ENCODE data around the gene LRP11. TPM values are rescaled to one million over a fixed set of nuclear protein-coding genes. Genes with fewer than 3 reads are reported as not detected.

The LRP11 gene
- total RNA-seq, 1 experiment from 2014 or later: 14.8 TPM

GRCh38 chr6:149895833-149896271 lies 31.7 kb upstream of the LRP11 start:
- Mint-ChIP-seq H3K36me3 (ENCODE audit: insufficient read depth in 1 of 3, low read depth in 3 of 3) (no peaks in the 10 kb centered on the region), H3K4me3 (no peak overlapping the region), H3K27me3 (ENCODE audit: low read depth) (peaks cover 48% of the 10 kb centered on the region), H3K27ac (no peak overlapping the region; a peak in 1 of 7 replicates), H3K9me3 (no peaks in the 10 kb centered on the region), H3K4me1 (peaks cover 0 to 9% of the 10 kb centered on the region in 2 experiments; a peak in 3 of 4 replicates)
- TF ChIP-seq CTCF (conservative IDR thresholded peaks at IDR 0.05): no peak
- Histone ChIP-seq H3K79me1 (ENCODE audit: insufficient read depth, low read depth, low read length, poor library complexity, severe bottlenecking) (no peaks in the 10 kb centered on the region), H3K79me2 (ENCODE audit: insufficient read depth, low read length) (no peaks in the 10 kb centered on the region), H3K27me3 (ENCODE audit: insufficient read depth, low read length) (no peaks in the 10 kb centered on the region; the same call in 1 of the 2 replicates), H2AFZ (ENCODE audit: low read length) (no peak overlapping the region), H3T11ph (ENCODE audit: low read length) (no peak overlapping the region), H2BK12ac (ENCODE audit: insufficient read length, low read depth, low read length) (no peak overlapping the region), H3K23ac (ENCODE audit: insufficient read length, low read depth, low read length) (no peak overlapping the region), H4K91ac (ENCODE audit: insufficient read length, low read depth, low read length) (no peak overlapping the region), H2BK5ac (ENCODE audit: insufficient read length, low read length) (no peak overlapping the region), H2BK15ac (ENCODE audit: low read depth, low read length) (no peak overlapping the region), H3K27ac (ENCODE audit: insufficient read length, low read depth, low read length) (no peak overlapping the region), H3K56ac (ENCODE audit: insufficient read length, low read depth, low read length) (no peak overlapping the region), H2AK5ac (ENCODE audit: insufficient read length, low read length) (no peak overlapping the region), H4K5ac (ENCODE audit: insufficient read length, low read depth, low read length) (no peak overlapping the region), H3K4ac (ENCODE audit: low read depth, low read length) (no peak overlapping the region), H3K9me3 (ENCODE audit: control insufficient read depth, low read depth, low read length) (no peaks in the 10 kb centered on the region), H3K4me1 (ENCODE audit: insufficient read depth, low read length) (no peaks in the 10 kb centered on the region; the same call in 1 of the 2 replicates), H2BK120ac (ENCODE audit: low read depth, low read length, poor library complexity, severe bottlenecking) (no peak overlapping the region), H3K4me2 (ENCODE audit: insufficient read depth, insufficient read length, low read length) (no peak overlapping the region), H3K9ac (ENCODE audit: extremely low read depth, insufficient read length, low read length) (no peak overlapping the region), H3K14ac (ENCODE audit: insufficient read depth, low read length) (no peak overlapping the region), H2BK20ac (ENCODE audit: low read depth, low read length, poor library complexity, severe bottlenecking) (no peak overlapping the region), H3K18ac (ENCODE audit: insufficient read length, low read depth, low read length) (no peak overlapping the region), H3K23me2 (ENCODE audit: insufficient read length, low read depth, low read length, poor library complexity, severe bottlenecking) (no peaks in the 10 kb centered on the region), H4K8ac (replicated peaks; ENCODE audit: insufficient read length, low read depth, low read length) (no peak overlapping the region), H4K20me1 (ENCODE audit: control insufficient read depth, insufficient read depth, insufficient read length) (no peaks in the 10 kb centered on the region)
- no peak for DNase-seq
- no CpG with 5 or more reads among the region's 5 CpGs for WGBS (ENCODE audit: extremely low coverage, insufficient read length, low lambda C conversion rate)

All from H9 (cell line).